ENCODE data around the gene C9orf57.
"Not testable (repeated sequence)": the region's sequence is repeated elsewhere in the genome, so short reads cannot be mapped to it uniquely, and the experiment has no call there.

The C9orf57 gene

GRCh38 chr9:72060513-72060912 lies at the start of gene C9orf57:
TSS of gene C9orf57 (minus strand) at chr9:72060613. CDS start at chr9:72059331, 1,282 bp downstream.
- no peak for DNase-seq (ENCODE audit: low read depth in 2 of 2)

- no peak for DNase-seq (ENCODE audit: low read depth in 2 of 2)
Observed at GRCh38 chr9:72102520-72102919, 42.1 kb upstream of the C9orf57 start.

- DNase-seq (ENCODE audit: low read depth in 2 of 2): not testable (repeated sequence)
Observed at GRCh38 chr9:72095520-72095919, 35.1 kb upstream of the C9orf57 start.

DNA sequence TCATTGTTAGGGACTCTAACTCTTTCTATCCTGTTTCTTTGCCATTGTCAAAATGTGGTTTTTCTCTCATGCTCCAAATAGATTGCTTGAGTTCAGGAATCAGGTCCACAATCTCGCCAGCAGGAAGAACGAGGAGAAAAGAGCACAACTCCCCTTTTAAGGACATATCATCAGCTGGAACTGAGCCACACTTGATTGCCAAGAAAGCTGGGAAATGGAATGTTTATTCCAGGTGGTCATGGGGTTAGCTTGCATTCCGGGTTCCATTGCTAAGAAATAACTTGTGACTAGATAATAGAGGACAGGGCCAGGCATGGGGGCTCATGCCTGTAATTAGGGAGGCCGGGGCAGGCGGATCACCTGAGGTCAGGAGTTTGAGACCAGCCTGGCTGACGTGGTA lies 32.4 kb upstream of the C9orf57 start:
- DNase-seq (ENCODE audit: low read depth in 2 of 2): no peak

GRCh38 chr9:72089451-72090130 lies 29.2 kb upstream of the C9orf57 start:
- no peak for DNase-seq (ENCODE audit: low read depth in 2 of 2)

GRCh38 chr9:72082536-72082935 lies 22.1 kb upstream of the C9orf57 start:
- no peak for DNase-seq (ENCODE audit: low read depth in 2 of 2)

GRCh38 chr9:72074666-72075065 lies 14.3 kb upstream of the C9orf57 start:
- not testable (repeated sequence) for DNase-seq (ENCODE audit: low read depth in 2 of 2)

DNA sequence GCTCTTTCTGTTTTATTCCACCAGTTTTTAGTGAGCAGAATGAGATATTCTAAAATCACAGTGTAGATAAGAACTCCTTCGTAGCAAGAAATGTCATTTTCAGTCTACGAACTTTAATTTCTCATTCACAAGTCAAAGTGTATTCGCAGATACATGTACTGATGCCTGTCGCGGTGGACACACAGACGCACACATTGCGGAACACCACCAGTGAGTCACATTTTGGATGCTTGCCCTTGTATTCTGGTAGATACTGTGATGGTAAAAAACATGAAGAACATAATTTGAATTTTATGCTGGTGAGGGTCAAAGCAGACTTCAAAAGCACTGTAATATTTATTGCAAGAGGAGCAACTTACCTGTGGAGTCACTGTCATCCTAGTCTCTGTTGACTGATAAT lies 4.7 kb upstream of the C9orf57 start:
- no peak for DNase-seq (ENCODE audit: low read depth in 2 of 2)

DNA sequence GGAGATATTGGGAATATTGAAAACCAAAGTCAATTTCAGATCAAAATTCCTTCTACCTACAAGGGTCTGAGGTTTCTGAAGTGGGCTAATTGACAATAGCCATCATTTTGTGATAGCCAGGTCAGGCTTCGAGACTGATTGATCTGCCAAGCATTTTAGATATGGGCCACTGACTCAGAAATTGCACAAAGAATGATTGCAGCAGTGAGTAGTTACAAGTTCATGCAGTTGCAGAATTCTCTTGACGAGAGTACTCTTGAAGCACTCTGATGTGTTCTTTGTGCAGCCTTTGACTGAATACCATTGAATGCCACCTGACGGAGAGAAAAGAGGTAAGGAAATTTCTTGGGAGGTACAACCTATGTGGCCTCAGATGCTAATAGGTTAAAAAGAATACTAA lies 8.3 kb downstream of the C9orf57 start:
- no peak for DNase-seq (ENCODE audit: low read depth in 2 of 2)

GRCh38 chr9:72048850-72049249 lies 11.6 kb downstream of the C9orf57 start:
- DNase-seq (ENCODE audit: low read depth in 2 of 2): no peak

- no peak for DNase-seq (ENCODE audit: low read depth in 2 of 2)
Observed at GRCh38 chr9:72046630-72047456, 13.6 kb downstream of the C9orf57 start.

DNA sequence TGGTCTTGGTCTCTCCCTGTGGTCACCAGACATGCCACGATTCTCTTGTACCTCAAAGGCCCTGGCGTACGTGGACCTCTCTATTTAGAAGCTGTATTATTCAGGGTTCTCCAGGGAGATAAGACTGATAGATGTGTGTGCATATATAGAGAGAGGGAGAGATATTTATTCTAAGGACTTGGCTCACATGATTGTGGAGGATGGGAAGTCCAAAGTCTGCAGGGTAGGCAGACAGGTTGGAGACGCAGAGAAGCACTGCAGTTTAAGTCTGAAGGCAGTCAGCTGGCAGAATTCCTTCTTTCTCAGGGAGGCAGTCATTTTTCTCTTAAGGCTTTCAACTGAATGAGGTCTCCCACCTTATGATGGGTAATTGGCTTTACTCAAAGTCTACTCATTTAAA lies 16.3 kb downstream of the C9orf57 start:
- no peak for DNase-seq (ENCODE audit: low read depth in 2 of 2)

- DNase-seq (ENCODE audit: low read depth in 2 of 2): no peak
Observed at GRCh38 chr9:72043576-72043975, 16.8 kb downstream of the C9orf57 start.

DNA sequence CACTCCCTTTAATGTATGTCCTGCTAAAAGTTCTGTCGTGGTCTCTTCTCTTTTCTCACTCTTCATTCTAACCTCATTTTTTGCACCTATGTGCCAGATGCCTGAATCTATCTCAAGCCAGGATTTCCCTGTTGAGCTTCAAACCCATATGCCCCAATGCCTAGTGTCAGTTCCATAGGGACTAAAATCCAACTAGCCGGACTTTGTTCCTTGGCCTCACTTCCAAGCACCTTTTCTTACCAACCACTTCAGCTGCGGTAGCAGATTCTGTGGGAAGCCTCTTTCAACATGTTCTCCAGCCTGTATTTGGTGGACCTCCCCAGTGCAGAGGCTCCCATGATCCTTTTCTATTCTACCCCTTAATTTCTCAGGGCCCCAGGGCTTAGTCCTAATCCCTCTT lies 17.5 kb downstream of the C9orf57 start:
- no peak for DNase-seq (ENCODE audit: low read depth in 2 of 2)

DNA sequence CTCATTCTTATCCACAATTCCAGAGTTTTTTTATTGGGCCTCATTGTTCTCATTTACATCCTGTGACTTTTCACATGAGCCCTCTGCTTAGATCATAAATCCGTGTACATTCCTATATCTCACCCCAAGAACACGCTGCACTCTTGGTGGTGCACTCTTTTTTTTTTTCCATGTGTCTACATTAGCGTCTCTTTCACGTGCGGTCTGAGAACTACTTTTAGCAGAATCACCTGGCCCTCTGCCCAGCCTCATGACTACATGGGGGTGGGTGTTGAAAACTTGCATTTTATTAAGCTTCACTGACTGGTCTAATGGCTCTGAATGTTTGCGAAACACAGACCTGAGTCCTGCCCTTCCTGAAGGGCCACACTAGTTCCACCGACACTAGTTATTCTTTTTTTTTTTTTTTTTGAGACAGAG lies 18.6 kb downstream of the C9orf57 start:
- peak; percentile 86 to 90 for DNase-seq (ENCODE audit: low read depth in 2 of 2)

DNA sequence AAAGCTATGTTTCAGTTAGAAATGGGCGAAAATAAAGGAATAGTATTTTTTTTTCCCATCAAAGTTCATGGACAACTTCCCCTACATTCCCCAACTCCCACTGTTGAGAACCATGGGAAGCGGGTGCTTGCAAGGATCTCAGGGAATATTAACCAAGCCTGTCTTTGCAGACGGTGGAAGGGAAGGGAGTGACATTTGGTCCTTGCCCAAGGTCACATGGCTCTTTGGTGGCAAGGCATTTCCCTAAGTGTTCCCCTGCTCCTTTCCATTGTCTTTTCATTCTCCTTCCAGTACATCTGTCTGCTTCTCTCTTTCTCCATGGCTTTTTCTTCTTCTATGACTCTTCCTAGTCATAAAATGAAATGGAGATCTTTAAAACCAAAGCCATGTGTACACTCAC lies 19.0 kb downstream of the C9orf57 start:
- no peak for DNase-seq (ENCODE audit: low read depth in 2 of 2)

DNA sequence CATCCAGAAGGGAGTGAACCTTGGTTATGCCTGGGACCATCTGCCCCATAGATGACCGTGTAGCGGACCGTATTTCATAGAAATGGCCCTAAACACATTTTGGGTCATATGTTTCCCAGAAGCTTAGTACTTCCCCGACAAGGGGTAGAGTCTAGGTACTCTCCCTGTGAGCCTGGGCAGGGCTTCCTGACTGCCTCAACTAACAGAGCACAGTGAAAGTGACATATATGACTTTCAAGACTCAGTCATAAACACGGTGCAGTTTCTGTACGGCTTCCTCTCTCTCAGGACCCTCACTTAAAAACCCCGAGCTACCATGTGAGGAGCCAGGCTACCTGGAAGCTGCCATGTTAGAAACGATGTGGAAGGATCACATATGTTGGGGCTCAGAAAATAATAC lies 20.9 kb downstream of the C9orf57 start:
- no peak for DNase-seq (ENCODE audit: low read depth in 2 of 2)

- peak; percentile 34 to 56 for DNase-seq (ENCODE audit: low read depth in 2 of 2)
Observed at GRCh38 chr9:72038890-72039410, 21.5 kb downstream of the C9orf57 start.

- DNase-seq (ENCODE audit: low read depth in 2 of 2): no peak
Observed at GRCh38 chr9:72038408-72038807, 22.0 kb downstream of the C9orf57 start.

GRCh38 chr9:72037571-72037970 lies 22.8 kb downstream of the C9orf57 start:
- DNase-seq (ENCODE audit: low read depth in 2 of 2): no peak

DNA sequence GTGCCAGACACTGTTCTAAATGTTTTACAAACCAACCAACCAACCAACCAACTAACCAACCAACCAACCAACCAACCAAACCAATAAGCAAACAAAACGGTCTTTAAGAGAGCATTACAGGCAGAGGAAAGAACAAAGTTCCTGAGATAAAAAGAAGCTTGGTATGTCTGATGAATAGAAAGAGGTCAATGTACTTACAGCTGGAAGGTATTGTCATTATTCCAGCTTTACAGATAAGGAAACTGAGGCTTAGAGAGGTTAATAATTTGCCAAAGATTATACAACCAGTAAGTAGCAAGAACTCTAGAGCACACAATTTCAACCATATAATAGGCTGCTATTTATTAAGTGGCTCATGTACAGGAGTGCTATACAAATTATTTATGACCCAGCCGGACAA lies 29.6 kb downstream of the C9orf57 start:
- no peak for DNase-seq (ENCODE audit: low read depth in 2 of 2)

- DNase-seq (ENCODE audit: low read depth in 2 of 2): no peak
Observed at GRCh38 chr9:72029986-72030385, 30.4 kb downstream of the C9orf57 start.

DNA sequence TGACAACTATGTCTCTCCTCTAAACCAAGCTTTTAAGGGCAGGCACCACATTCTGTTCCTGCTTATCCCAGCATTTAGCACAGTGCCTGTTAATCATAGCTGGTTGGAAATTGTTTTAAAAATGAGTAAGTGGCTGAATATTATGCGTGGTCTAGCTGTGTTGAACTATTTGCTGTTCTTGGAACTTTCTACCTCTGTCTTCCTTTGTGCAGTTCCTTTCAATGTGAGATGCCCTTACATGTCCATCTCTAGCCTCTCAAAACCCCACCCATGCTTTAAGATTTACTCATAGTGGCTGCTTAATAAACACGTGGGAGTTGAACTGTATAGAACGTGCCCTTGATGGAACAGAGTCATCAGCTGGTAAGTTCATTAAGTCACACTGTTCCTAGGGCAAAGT lies 34.5 kb downstream of the C9orf57 start:
- DNase-seq (ENCODE audit: low read depth in 2 of 2): no peak
